Measurements from ENCODE around the gene SKP2. TPM values are rescaled to one million over a fixed set of nuclear protein-coding genes. Genes with fewer than 3 reads are reported as not detected.

SKP2 gene
- total RNA-seq, 4 donors from 2014 or later: 12.0 to 20.1 (median 14.7) TPM

GRCh38 chr5:36175043-36175442 is 23.1 kb downstream of the SKP2 start:
- Histone ChIP-seq H3K4me3 (no peak overlapping the region), H3K9me3 (no peaks in the 10 kb centered on the region), H3K27me3 (no peaks in the 10 kb centered on the region), H3K36me3 (peaks cover 0 to 73% (median 9%) of the 10 kb centered on the region in 3 donors), H3K4me1 (no peaks in the 10 kb centered on the region), H3K27ac (no peak overlapping the region)
- TF ChIP-seq CTCF (IDR thresholded peaks at IDR 0.05) (no peak), POLR2A (IDR thresholded peaks at IDR 0.05) (no peak), EP300 (IDR thresholded peaks at IDR 0.05) (no peak)
- DNase-seq (ENCODE audit: low spot score in 2 of 2): no peak
- 79 to 86% methylated on average over 5 of the region's 5 CpGs for WGBS, 2 donors

GRCh38 chr5:36177154-36177553 is 25.2 kb downstream of the SKP2 start:
- no peaks in the 10 kb centered on the region for H3K4me1 ChIP-seq
- H3K27ac ChIP-seq: no peak overlapping the region
- H3K36me3 ChIP-seq: peaks cover 0 to 73% (median 0%) of the 10 kb centered on the region in 3 donors
- DNase-seq (ENCODE audit: low spot score in 2 of 2): no peak
- no peaks in the 10 kb centered on the region for H3K9me3 ChIP-seq
- TF ChIP-seq EP300 (IDR thresholded peaks at IDR 0.05) (no peak), POLR2A (IDR thresholded peaks at IDR 0.05) (no peak), CTCF (IDR thresholded peaks at IDR 0.05) (no peak)
- no peaks in the 10 kb centered on the region for H3K27me3 ChIP-seq
- WGBS, 2 donors: 89 to 97% methylated on average over 2 of the region's 2 CpGs
- H3K4me3 ChIP-seq: no peak overlapping the region

- Histone ChIP-seq H3K4me1 (no peaks in the 10 kb centered on the region), H3K9me3 (no peaks in the 10 kb centered on the region), H3K36me3 (peaks cover 0 to 73% (median 2%) of the 10 kb centered on the region in 3 donors), H3K27me3 (no peaks in the 10 kb centered on the region), H3K27ac (no peak overlapping the region), H3K4me3 (no peak overlapping the region)
- 58 to 60% methylated on average over 2 of the region's 2 CpGs for WGBS, 2 donors
- peak; percentile 34 to 49 (median 45) for TF ChIP-seq CTCF (IDR thresholded peaks at IDR 0.05)
- no peak for TF ChIP-seq POLR2A (IDR thresholded peaks at IDR 0.05)
- no peak for DNase-seq (ENCODE audit: low spot score in 2 of 2)
Measured at GRCh38 chr5:36177715-36178523, 26.0 kb downstream of the SKP2 start.

GRCh38 chr5:36178524-36178890 is 26.6 kb downstream of the SKP2 start:
- TF ChIP-seq POLR2A (IDR thresholded peaks at IDR 0.05) (no peak), CTCF (IDR thresholded peaks at IDR 0.05) (no peak), EP300 (IDR thresholded peaks at IDR 0.05) (no peak)
- Histone ChIP-seq H3K27me3 (no peaks in the 10 kb centered on the region), H3K9me3 (no peaks in the 10 kb centered on the region), H3K4me3 (no peak overlapping the region), H3K36me3 (peaks cover 0 to 72% (median 3%) of the 10 kb centered on the region in 3 donors), H3K4me1 (no peaks in the 10 kb centered on the region), H3K27ac (no peak overlapping the region)
- DNase-seq (ENCODE audit: low spot score in 2 of 2): no peak
- WGBS, 2 donors: 84 to 88% methylated on average over 3 of the region's 3 CpGs

GRCh38 chr5:36179950-36180349 is 28.0 kb downstream of the SKP2 start:
- Histone ChIP-seq H3K4me3 (no peak overlapping the region), H3K4me1 (no peaks in the 10 kb centered on the region), H3K27me3 (no peaks in the 10 kb centered on the region), H3K36me3 (peaks cover 0 to 73% (median 3%) of the 10 kb centered on the region in 3 donors), H3K27ac (no peak overlapping the region), H3K9me3 (peaks cover 0 to under 1% (median 0%) of the 10 kb centered on the region in 4 donors)
- 87 to 91% methylated on average over 4 of the region's 4 CpGs for WGBS, 2 donors
- TF ChIP-seq CTCF (IDR thresholded peaks at IDR 0.05) (no peak), POLR2A (IDR thresholded peaks at IDR 0.05) (no peak), EP300 (IDR thresholded peaks at IDR 0.05) (no peak)
- DNase-seq (ENCODE audit: low spot score in 2 of 2): no peak
